Activated CD4-positive, alpha-beta T cell treated with anti-CD3 and anti-CD28 coated beads, Interleukin-2, amount 50 U/mL, for 24 hours (primary cell): Measurements from ENCODE around the gene DNAAF8.
A peak's percentile ranks its signal among the peaks of the same experiment; 100 is the strongest.

ENCODE experiments used
- DNase-seq, 2 donors: peaks; one replicate each; pipeline ENCODE4 v3.0.0-alpha.2; 2020; ENCODE audit warnings: low read depth in 1 of 2, low spot score in 1 of 2

DNAAF8 gene

GRCh38 chr16:4750896-4751295, 16.6 kb downstream of the DNAAF8 start:
- no peak for DNase-seq

DNA sequence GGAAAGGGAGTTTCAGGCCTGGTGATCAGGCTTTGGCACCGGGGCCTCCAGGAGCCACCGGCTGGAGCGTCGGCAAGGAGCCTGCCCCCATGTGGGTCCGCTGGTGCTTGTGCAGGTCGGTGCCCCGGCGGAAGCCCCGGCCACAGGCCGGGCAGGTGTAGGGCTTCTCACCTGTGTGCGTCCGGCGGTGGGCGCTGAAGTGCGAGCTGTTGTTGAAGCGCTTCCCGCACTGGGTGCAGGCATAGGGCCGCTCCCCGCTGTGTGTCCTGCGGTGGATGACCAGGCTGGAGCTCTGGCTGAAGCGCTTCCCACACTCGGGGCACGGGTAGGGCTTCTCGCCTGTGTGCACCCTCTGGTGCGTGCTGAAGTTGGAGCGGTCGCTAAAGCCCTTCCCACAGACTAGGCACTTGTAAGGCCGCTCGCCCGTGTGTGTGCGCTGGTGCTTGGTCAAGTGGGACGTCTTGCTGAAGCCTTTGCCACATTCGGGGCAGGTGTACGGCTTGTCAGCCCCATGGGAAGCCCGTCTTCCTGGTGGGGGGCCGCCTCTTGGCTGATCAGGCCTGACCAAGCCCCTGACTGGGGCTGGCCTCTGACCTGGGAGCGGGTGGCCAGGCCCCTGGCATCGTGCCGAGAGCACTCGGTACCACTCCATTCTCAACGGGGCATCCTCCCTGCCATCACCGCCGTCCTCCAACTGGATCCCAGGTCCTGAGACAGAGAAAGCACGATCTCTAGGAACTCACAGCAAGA, 18.2 kb downstream of the DNAAF8 start:
- DNase-seq: no peak

DNA sequence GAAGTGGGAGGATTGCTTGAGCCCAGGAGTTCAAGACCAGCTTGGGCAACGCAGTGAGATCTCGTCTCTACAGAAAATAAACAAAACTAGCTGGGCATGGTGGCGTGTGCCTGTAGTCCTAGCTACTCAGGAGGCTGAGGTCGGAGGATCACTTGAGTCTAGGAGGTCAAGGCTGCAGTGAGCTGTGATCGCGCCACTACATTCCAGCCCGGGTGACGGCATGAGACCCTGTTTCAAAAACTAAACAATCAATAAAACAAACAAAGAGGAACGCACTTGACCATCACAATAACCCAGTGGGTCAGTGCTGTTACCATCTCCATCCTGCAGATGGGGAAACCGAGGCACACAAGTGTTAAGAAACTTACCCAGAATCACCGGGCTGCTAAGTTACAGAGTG, 18.9 kb downstream of the DNAAF8 start:
- no peak for DNase-seq

DNA sequence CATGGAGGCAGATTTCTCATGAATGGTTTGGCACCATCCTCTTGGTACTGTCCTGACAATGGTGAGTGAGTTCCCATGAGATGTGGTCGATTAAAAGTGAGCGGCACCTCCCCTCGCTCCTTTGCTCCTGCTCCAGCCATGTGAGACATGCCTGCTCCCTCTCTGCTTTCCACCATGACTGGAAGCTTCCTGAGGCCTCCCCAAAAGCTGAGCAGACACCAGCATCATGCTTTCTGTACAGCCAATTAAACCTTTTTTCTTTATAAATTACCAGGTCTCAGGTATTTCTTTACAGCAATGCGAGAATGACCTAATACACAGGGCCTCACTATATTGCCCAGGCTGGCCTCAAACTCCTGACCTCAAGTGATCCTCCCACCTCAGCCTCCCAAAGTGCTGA, 20.5 kb downstream of the DNAAF8 start:
- DNase-seq: no peak

GRCh38 chr16:4755687-4756086, 21.4 kb downstream of the DNAAF8 start:
- DNase-seq: no peak

DNA sequence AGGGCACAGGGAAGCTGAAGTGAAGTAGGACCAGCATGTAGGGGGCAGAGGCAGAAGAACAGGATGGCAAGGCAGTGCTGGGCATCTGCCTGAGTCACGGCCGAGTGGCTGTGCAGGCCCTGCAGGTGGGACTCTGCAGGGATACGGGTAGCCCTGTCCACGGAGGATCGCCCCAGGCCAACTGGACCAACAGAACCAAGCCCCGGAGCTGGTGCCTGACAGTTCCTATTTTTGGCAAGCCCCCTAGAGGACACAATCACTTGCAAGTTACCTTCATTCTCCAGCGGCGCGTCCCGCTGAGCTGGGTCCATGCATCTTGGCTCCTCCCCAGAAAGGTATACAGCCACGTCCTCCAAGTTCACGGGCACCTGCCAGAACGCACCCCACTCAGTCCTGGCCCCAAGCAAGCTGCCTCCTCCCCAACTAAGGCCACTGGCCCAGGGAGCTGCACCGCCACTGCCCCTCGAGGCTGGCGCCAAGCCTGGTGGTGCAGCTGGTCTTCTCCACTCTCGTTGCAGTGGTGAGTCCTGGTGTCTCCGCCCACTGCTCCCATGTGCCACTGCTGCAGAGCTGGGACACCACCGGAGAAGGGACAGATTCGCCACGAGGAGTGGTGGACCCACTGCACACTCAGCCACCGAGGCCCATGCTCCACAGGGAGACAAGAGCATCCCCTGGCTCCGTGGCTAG, 26.0 kb downstream of the DNAAF8 start:
- no peak for DNase-seq

DNA sequence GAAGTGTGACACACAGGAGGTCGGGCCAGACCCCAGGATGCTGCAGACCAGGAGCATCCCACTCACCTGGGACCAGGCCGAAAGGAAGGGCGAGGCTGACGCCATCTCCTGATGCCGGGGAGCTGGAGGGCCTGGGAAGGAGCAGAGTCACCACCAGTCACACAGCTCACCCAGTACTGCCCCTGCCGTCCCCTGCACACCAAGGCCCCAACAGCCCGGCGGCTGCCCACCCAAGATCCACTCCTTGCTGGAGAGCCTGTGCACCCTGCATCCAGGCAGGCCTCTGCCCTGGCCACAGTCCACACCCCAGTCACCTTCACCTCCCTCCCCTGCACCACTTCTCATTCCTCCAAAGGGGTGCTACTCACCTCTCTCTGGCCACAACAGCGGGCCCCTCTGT, 27.9 kb downstream of the DNAAF8 start:
- DNase-seq: no peak

DNA sequence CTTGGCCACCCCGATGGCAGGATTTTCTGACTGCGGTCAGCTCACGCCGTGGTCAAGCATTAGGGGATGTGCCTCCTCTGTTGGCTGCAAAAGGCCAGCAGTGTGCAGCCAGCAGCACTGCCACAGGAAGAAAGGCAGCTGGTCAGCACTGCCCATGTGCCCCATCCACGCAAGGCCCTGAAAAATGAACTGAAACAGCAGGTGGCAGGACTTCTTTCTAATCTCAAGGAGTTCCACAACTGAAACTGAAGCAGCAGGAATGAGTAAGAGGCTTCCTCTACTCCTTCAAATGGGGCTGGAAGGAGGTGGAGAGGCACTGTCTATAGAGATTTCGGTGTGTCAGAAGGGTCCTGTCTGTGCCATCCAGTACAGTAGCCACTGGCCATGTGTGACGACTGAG, 29.5 kb downstream of the DNAAF8 start:
- no peak for DNase-seq

GRCh38 chr16:4765511-4766474, 31.5 kb downstream of the DNAAF8 start:
- no peak for DNase-seq

- peak; percentile 95 to 96 for DNase-seq
Measured at GRCh38 chr16:4766875-4767628, 32.7 kb downstream of the DNAAF8 start, which contains the start of gene ZNF500. Gene ZNF500, minus strand, starts transcription at chr16:4767162. Its CDS starts 1,184 bp downstream, at chr16:4765978.

DNA sequence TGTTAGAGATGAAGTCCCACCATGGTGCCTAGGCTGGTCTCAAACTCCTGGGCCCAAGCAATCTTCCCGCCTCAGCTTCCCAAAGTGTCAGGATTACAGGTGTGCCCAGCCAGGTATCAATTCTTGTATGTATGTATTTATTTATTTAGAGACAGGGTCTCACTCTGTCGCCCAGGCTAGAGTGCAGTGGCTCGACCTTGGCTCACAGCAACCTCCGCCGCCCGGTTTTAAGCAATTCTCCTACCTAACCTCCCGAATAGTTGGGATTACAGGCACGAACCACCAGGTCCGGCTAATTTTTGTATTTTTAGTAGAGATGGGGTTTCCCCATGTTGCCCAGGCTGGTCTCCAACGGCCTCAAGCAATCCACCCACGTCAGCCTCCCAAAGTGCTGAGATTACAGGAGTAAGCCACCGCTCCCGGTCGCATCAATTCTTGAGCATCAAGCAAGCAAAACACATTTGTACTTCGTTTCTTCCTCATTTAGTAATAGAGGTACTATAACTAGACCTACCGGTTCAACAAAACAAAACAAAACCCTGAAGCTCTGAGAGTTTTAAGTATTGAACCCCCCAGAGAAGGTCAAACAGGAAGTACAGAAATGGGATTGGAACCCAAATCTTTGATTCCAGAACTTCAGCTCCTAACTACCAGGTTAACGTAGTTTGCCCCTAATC, 33.7 kb downstream of the DNAAF8 start:
- no peak for DNase-seq

GRCh38 chr16:4768549-4769305, 34.4 kb downstream of the DNAAF8 start:
- DNase-seq: peak; percentile 70 to 84

DNA sequence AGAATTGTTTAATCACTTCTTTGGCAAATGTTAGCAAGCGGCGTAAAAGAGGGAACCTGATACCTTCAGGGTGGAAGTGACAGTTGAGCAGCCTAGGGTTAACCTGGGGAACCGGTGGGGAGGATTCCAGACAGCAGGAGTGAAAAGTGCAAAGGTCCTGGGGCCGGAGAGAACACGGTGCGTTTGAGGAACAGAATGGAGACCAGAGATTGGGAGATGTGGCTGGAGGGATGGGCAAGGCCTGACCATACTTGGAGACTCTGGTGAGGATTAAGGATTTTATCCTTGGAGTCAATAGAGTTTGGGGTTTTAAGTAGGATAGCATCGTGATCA, 34.9 kb downstream of the DNAAF8 start:
- no peak for DNase-seq

GRCh38 chr16:4771646-4772045, 37.3 kb downstream of the DNAAF8 start:
- no peak for DNase-seq

- no peak for DNase-seq
Measured at GRCh38 chr16:4772351-4772750, 38.0 kb downstream of the DNAAF8 start.

GRCh38 chr16:4775005-4775404, 40.7 kb downstream of the DNAAF8 start:
- DNase-seq: no peak

- DNase-seq: no peak
Measured at GRCh38 chr16:4776141-4776705, 41.9 kb downstream of the DNAAF8 start.

DNA sequence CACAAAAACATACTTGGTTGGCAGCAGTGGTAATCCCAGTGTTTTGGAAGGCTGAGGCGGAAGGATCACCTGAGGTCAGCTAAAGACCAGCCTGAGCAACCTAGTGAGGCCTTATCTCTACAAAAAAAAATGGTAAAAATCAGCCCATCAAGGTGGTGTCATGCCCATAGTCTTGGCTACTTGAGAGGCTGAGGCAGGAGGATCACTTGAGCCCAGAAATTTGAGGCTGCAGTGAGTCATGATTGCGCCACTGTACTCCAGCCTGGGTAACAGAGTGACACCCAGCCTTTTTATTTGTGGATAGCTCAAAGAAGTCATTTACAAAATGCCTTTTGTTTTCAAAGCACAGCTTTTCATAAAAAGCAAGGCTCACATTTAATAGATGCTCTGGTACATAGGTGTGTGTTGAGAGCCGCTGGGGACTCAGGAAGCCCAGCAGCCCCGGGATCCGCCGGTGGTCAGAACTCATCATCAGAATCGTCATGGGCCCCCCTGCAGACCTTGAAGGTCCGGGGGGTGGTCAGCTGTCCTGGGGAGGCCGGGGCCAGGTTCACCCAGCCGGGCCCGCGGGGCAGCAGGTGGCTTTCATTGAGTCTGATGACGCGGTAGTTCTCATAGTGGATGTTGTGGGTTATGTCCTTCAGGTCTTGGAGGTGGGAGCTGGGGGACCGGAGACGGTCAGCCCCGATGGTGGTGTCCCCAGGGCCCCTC, 43.2 kb downstream of the DNAAF8 start:
- no peak for DNase-seq

GRCh38 chr16:4778050-4778392, 43.7 kb downstream of the DNAAF8 start:
- DNase-seq: no peak
